Measurements from ENCODE around the gene ANKH. TPM values are rescaled to one million over a fixed set of nuclear protein-coding genes. Genes with fewer than 3 reads are reported as not detected.

The ANKH gene
- polyA plus RNA-seq, 1 donor (not counting 4 experiments of a cell fraction or from before 2014, with no cell fraction given): 13.8 TPM

GRCh38 chr5:14790220-14790619, 81.4 kb downstream of the ANKH start:
- H3K9me1 ChIP-seq (ENCODE audit: control insufficient read depth, extremely low read depth, insufficient read depth, low read length): no peaks in the 10 kb centered on the region
- no peaks in the 10 kb centered on the region for H3K36me3 ChIP-seq (ENCODE audit: control insufficient read depth in 2 of 2, extremely low read depth in 1 of 2, insufficient read depth in 2 of 2, low read length in 2 of 2)
- dilution Hi-C loops (cut with MboI; ENCODE audit: extremely low pct_ligation_motif_present, low sequenced_read_pairs): no loop called here
- FAIRE-seq (no peak), DNase-seq (ENCODE audit: low read depth, low spot score) (no peak)
- H3K79me2 ChIP-seq (ENCODE audit: control insufficient read depth, insufficient read depth, low read length): no peaks in the 10 kb centered on the region
- H3K9ac ChIP-seq (ENCODE audit: control insufficient read depth, extremely low read depth, insufficient read depth, low read length): no peak overlapping the region
- no peak overlapping the region for H3K4me2 ChIP-seq (ENCODE audit: control insufficient read depth, extremely low read depth, insufficient read depth, low read depth, low read length)
- no peak overlapping the region for H3K27ac ChIP-seq (ENCODE audit: control insufficient read depth, insufficient read depth, low read length)
- no peaks in the 10 kb centered on the region for H4K20me1 ChIP-seq (ENCODE audit: control insufficient read depth, extremely low read depth, insufficient read depth, low read length)
- no peak overlapping the region for H3K4me3 ChIP-seq (ENCODE audit: control insufficient read depth in 2 of 3, extremely low read depth in 1 of 3, insufficient read depth in 2 of 3, low read depth in 1 of 3, low read length in 3 of 3)
- no peaks in the 10 kb centered on the region for H3K27me3 ChIP-seq (ENCODE audit: control insufficient read depth, extremely low read depth, insufficient read depth, low read length)
- no peak for TF ChIP-seq EZH2 (IDR thresholded peaks at IDR 0.05; ENCODE audit: low read length)
- TF ChIP-seq, protein P1, sequence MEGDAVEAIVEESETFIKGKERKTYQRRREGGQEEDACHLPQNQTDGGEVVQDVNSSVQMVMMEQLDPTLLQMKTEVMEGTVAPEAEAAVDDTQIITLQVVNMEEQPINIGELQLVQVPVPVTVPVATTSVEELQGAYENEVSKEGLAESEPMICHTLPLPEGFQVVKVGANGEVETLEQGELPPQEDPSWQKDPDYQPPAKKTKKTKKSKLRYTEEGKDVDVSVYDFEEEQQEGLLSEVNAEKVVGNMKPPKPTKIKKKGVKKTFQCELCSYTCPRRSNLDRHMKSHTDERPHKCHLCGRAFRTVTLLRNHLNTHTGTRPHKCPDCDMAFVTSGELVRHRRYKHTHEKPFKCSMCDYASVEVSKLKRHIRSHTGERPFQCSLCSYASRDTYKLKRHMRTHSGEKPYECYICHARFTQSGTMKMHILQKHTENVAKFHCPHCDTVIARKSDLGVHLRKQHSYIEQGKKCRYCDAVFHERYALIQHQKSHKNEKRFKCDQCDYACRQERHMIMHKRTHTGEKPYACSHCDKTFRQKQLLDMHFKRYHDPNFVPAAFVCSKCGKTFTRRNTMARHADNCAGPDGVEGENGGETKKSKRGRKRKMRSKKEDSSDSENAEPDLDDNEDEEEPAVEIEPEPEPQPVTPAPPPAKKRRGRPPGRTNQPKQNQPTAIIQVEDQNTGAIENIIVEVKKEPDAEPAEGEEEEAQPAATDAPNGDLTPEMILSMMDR (optimal IDR thresholded peaks at IDR 0.05 in 1 of 3, IDR thresholded peaks at IDR 0.05 in 1 of 3, conservative IDR thresholded peaks at IDR 0.05 in 1 of 3; ENCODE audit: extremely low read depth in 1 of 3, insufficient read depth in 2 of 3, low read length in 3 of 3): no peak
- no peaks in the 10 kb centered on the region for H3K4me1 ChIP-seq (ENCODE audit: control insufficient read depth, extremely low read depth, insufficient read depth, low read length)
- H3K9me3 ChIP-seq (ENCODE audit: control insufficient read depth, low read depth, low read length): no peaks in the 10 kb centered on the region
- no peak overlapping the region for H2AFZ ChIP-seq (ENCODE audit: control insufficient read depth, low read length)

DNA sequence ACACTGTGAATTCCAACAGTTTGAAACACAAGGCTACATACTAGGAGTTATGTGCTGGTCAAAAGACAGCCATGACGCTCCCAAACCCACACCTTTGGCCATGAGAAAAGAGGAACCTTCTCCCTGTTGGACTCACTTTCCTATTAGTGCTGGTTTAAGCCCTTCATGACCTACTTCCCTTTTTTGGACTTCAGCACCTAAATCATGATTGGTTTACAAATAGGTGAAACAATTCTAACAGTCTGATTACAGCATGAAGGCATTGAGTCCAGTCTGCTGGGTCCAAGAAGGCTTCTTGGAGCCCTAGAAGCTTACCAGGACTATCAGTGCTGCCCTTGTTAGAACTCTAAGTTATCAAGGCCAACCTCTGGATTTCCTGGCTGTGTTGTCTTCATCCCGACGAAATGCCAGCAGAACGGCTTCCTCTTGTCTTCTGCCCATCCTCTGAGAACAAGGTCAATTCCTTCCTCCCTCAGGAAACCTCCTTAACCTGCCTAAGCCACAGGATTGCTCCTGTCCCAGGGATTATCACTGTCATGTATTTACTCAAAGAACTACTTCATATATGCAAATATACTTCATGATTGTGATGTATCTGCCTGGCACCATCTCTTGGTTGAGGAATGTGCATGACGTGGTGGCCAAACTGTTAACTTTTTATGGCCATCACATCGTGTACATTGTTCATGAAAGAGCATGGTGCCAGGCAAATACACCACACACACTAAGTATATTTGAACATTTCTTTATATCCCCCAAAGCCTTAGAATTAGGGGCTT, 83.6 kb downstream of the ANKH start:
- no peak overlapping the region for H3K4me3 ChIP-seq (ENCODE audit: control insufficient read depth in 2 of 3, extremely low read depth in 1 of 3, insufficient read depth in 2 of 3, low read depth in 1 of 3, low read length in 3 of 3)
- H3K4me2 ChIP-seq (ENCODE audit: control insufficient read depth, extremely low read depth, insufficient read depth, low read depth, low read length): no peak overlapping the region
- no peak overlapping the region for H2AFZ ChIP-seq (ENCODE audit: control insufficient read depth, low read length)
- no peaks in the 10 kb centered on the region for H3K9me3 ChIP-seq (ENCODE audit: control insufficient read depth, low read depth, low read length)
- H3K36me3 ChIP-seq (ENCODE audit: control insufficient read depth in 2 of 2, extremely low read depth in 1 of 2, insufficient read depth in 2 of 2, low read length in 2 of 2): no peaks in the 10 kb centered on the region
- DNase-seq (ENCODE audit: low read depth, low spot score) (no peak), FAIRE-seq (no peak)
- H3K9ac ChIP-seq (ENCODE audit: control insufficient read depth, extremely low read depth, insufficient read depth, low read length): no peak overlapping the region
- no peaks in the 10 kb centered on the region for H3K9me1 ChIP-seq (ENCODE audit: control insufficient read depth, extremely low read depth, insufficient read depth, low read length)
- H3K27ac ChIP-seq (ENCODE audit: control insufficient read depth, insufficient read depth, low read length): no peak overlapping the region
- no peaks in the 10 kb centered on the region for H3K4me1 ChIP-seq (ENCODE audit: control insufficient read depth, extremely low read depth, insufficient read depth, low read length)
- H3K79me2 ChIP-seq (ENCODE audit: control insufficient read depth, insufficient read depth, low read length): no peaks in the 10 kb centered on the region
- no peaks in the 10 kb centered on the region for H4K20me1 ChIP-seq (ENCODE audit: control insufficient read depth, extremely low read depth, insufficient read depth, low read length)
- no peaks in the 10 kb centered on the region for H3K27me3 ChIP-seq (ENCODE audit: control insufficient read depth, extremely low read depth, insufficient read depth, low read length)
- no peak for TF ChIP-seq EZH2 (IDR thresholded peaks at IDR 0.05; ENCODE audit: low read length)
- TF ChIP-seq, protein P1 (optimal IDR thresholded peaks at IDR 0.05 in 1 of 3, IDR thresholded peaks at IDR 0.05 in 1 of 3, conservative IDR thresholded peaks at IDR 0.05 in 1 of 3; ENCODE audit: extremely low read depth in 1 of 3, insufficient read depth in 2 of 3, low read length in 3 of 3): no peak
- dilution Hi-C loops (cut with MboI; ENCODE audit: extremely low pct_ligation_motif_present, low sequenced_read_pairs): no loop called here
